GM12891 (cell line): Measurements from ENCODE around the gene TPSB2.

ENCODE experiments used
- POLR2A ChIP-seq: IDR thresholded peaks from 2 replicates; pipeline ENCODE4 v1.6.1; 2011; ENCODE audit warnings: low read depth, low read length, control low read depth
- POLR2AphosphoS5 ChIP-seq: IDR thresholded peaks from 2 replicates; pipeline ENCODE4 v1.6.1; 2011; ENCODE audit warnings: low read depth, low read length, control low read depth
- POU2F2 ChIP-seq: IDR thresholded peaks from 2 replicates; pipeline ENCODE4 v1.6.1; 2011; ENCODE audit warnings: low read depth, mild to moderate bottlenecking, control low read depth, low read length, moderate library complexity
- SPI1 ChIP-seq: IDR thresholded peaks from 2 replicates; pipeline ENCODE4 v1.6.1; 2011; ENCODE audit warnings: low read depth, low read length, control low read depth
- TAF1 ChIP-seq: IDR thresholded peaks from 2 replicates; pipeline ENCODE4 v1.6.1; 2011; ENCODE audit warnings: low read depth, low read length, control low read depth

GRCh38 chr16:1273816-1274215, 43.8 kb upstream of the TPSB2 start:
- TF ChIP-seq POLR2AphosphoS5 (no peak), POLR2A (no peak), TAF1 (no peak), POU2F2 (no peak), SPI1 (no peak)
